Left ventricle myocardium inferior (tissue), 1 donor: ENCODE measurements around the gene MB21D2. TPM values are rescaled to one million over a fixed set of nuclear protein-coding genes. Genes with fewer than 3 reads are reported as not detected.

ENCODE experiments used
- DNase-seq: peaks from one replicate; pipeline ENCODE4 v3.0.0-alpha.2; 2020
- H3K27ac ChIP-seq: fragments of 200-600 bp; replicated peaks from 2 replicates; pipeline ENCODE4 v1.8.0; 2021
- H3K27me3 ChIP-seq: fragments of 200-600 bp; 2 replicates; pipeline ENCODE4 v1.8.0; 2021; ENCODE audit warnings: low read depth
- H3K36me3 ChIP-seq: fragments of 200-600 bp; 2 replicates; pipeline ENCODE4 v1.8.0; 2021
- H3K4me1 ChIP-seq: fragments of 200-600 bp; 2 replicates; pipeline ENCODE4 v1.8.0; 2021
- H3K4me3 ChIP-seq: fragments of 200-600 bp; 2 replicates; pipeline ENCODE4 v1.8.0; 2021; ENCODE audit warnings: mild to moderate bottlenecking, moderate library complexity
- H3K9me3 ChIP-seq: fragments of 200-600 bp; replicated peaks from 2 replicates; pipeline ENCODE4 v1.8.0; 2021
- intact Hi-C: fragments of 100-400 bp; cut with micrococcal nuclease; formaldehyde crosslinking; loops from one replicate; pipeline ENCODE4 v1.11.0; 2022
- total RNA-seq: library from RNA; stranded (reverse); fragmentation: NEBNext Ultra II Directional; extraction: Animal tissue kit (Norgen Biotek cat#: 25700); gene quantifications from one replicate; pipeline ENCODE4 v1.2.1, GENCODE V29; 2021
- TF ChIP-seq, protein P1 (sequence below): fragments of 200-600 bp; IDR thresholded peaks from 2 replicates; pipeline ENCODE4 v1.8.0; 2021; ENCODE audit warnings: antibody characterized with exemption, mild to moderate bottlenecking, borderline replicate concordance
- donor health status: DM: no; HTN: yes; CAD: no; lungs with severe emphysema.

MB21D2 gene
- total RNA-seq, 1 donor from 2014 or later = 1.8 TPM

GRCh38 chr3:192860454-192860853 is 57.2 kb downstream of the MB21D2 start:
- H3K4me1 ChIP-seq = peaks cover 24% of the 10 kb centered on the region
- H3K9me3 ChIP-seq = no peaks in the 10 kb centered on the region
- H3K27ac ChIP-seq = no peak overlapping the region
- TF ChIP-seq, protein P1, sequence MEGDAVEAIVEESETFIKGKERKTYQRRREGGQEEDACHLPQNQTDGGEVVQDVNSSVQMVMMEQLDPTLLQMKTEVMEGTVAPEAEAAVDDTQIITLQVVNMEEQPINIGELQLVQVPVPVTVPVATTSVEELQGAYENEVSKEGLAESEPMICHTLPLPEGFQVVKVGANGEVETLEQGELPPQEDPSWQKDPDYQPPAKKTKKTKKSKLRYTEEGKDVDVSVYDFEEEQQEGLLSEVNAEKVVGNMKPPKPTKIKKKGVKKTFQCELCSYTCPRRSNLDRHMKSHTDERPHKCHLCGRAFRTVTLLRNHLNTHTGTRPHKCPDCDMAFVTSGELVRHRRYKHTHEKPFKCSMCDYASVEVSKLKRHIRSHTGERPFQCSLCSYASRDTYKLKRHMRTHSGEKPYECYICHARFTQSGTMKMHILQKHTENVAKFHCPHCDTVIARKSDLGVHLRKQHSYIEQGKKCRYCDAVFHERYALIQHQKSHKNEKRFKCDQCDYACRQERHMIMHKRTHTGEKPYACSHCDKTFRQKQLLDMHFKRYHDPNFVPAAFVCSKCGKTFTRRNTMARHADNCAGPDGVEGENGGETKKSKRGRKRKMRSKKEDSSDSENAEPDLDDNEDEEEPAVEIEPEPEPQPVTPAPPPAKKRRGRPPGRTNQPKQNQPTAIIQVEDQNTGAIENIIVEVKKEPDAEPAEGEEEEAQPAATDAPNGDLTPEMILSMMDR = no peak
- intact Hi-C loops = no loop called here
- no peak overlapping the region for H3K4me3 ChIP-seq
- no peaks in the 10 kb centered on the region for H3K27me3 ChIP-seq
- no peak for DNase-seq
- H3K36me3 ChIP-seq = no peaks in the 10 kb centered on the region

DNA sequence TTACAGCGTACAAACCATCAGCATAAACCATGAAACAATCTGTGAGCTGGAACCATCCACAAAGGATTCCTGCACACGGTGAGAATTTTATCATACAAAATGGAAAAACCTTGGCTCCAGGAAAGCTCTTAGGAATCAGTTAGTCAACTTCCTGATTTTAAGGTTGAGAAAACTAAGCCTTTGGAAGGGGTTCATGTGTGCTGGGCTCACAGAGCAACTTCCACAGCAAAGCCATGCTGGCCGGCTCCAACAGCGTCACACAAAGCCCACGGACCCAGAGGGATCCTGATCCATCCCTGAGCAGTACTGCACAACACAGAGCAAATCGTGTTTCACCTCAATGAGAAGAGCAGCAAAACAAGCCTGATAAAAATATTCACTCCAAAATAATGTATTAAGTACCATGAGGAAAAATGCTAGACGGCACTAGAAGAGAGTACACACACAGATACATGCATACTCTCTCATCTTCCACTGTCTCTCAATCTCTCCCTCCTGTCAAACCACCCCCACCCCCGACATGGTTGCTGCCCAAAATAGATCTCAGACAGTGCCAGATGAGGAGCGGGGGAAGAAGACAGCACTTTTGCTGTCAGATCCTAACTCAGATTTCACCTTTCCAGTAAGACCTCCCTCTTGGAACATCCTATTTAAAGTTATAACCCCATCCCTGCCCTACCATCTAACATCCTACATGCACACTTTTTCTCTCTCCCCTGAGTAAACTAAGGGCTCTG is 58.6 kb downstream of the MB21D2 start:
- Histone ChIP-seq H3K9me3 (peaks cover 8% of the 10 kb centered on the region), H3K4me3 (no peak overlapping the region), H3K4me1 (peaks cover 15% of the 10 kb centered on the region), H3K36me3 (no peaks in the 10 kb centered on the region), H3K27me3 (no peaks in the 10 kb centered on the region), H3K27ac (no peak overlapping the region)
- no peak for DNase-seq
- TF ChIP-seq, protein P1 = no peak
- intact Hi-C loops = no loop called here

DNA sequence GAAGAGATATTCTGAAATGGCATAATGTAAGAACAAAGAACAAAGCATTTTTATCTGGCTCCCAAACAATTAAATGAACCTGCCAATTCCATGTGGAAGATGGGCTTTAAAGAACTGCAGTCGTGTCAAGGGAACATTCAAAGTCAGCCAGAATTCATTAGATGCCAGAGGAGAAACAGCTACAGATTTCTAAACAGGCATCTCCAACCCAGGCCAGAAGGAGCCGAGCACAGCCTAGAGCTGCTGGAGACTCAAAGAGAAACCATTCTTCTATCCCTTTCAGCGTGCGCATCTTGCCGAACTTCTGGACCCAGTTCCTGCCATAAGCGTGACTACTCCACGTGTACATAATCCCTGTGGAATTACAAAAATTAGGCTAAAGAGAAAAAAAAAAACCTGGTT is 60.4 kb downstream of the MB21D2 start:
- Histone ChIP-seq H3K36me3 (no peaks in the 10 kb centered on the region), H3K9me3 (peaks cover 8% of the 10 kb centered on the region), H3K27me3 (no peaks in the 10 kb centered on the region), H3K27ac (no peak overlapping the region), H3K4me1 (peaks cover 19% of the 10 kb centered on the region), H3K4me3 (no peak overlapping the region)
- intact Hi-C loops = no loop called here
- TF ChIP-seq, protein P1 = no peak
- DNase-seq = no peak

GRCh38 chr3:192855434-192855833 is 62.2 kb downstream of the MB21D2 start:
- intact Hi-C loops = no loop called here
- Histone ChIP-seq H3K9me3 (peaks cover 8% of the 10 kb centered on the region), H3K27ac (no peak overlapping the region), H3K36me3 (no peaks in the 10 kb centered on the region), H3K27me3 (no peaks in the 10 kb centered on the region), H3K4me3 (no peak overlapping the region), H3K4me1 (peaks cover 26% of the 10 kb centered on the region)
- no peak for DNase-seq
- TF ChIP-seq, protein P1 = no peak

- Histone ChIP-seq H3K27ac (no peak overlapping the region), H3K27me3 (no peaks in the 10 kb centered on the region), H3K9me3 (peaks cover 8% of the 10 kb centered on the region), H3K36me3 (no peaks in the 10 kb centered on the region), H3K4me1 (peaks cover 24% of the 10 kb centered on the region), H3K4me3 (no peak overlapping the region)
- TF ChIP-seq, protein P1 = no peak
- no peak for DNase-seq
- intact Hi-C loops = no loop called here
These were observed 65.8 kb downstream of the MB21D2 start for GRCh38 chr3:192851821-192852372.
